GM19438 (cell line): Measurements from ENCODE around the gene SLX4IP.

ENCODE experiments used
- ATAC-seq: cut with Tn5 transposase; IDR thresholded peaks from one replicate; pipeline ENCODE4 v1.9.1; 2021; ENCODE audit warnings: low read depth; ENCODE audit not compliant: unreplicated experiment

Gene SLX4IP

DNA sequence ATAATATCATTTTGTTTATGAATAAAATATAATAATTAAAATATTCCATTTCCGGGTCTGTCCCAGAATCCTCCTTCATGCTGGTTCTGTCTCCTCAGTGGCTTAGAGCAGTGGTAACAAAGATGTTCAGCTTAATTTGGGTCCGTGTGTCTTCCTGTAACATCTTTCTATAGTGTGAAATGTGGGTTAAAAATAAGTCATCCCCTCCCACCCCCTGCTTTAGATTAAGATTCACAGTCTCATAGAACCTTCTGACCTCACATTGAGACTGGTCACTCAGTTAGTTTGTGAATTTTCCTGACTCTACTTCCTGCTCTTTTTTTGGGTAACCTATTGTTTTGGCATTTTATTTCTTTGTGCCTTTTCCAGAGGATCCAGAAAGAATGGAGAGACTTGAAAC, 55.2 kb downstream of the SLX4IP start:
- no peak for ATAC-seq

DNA sequence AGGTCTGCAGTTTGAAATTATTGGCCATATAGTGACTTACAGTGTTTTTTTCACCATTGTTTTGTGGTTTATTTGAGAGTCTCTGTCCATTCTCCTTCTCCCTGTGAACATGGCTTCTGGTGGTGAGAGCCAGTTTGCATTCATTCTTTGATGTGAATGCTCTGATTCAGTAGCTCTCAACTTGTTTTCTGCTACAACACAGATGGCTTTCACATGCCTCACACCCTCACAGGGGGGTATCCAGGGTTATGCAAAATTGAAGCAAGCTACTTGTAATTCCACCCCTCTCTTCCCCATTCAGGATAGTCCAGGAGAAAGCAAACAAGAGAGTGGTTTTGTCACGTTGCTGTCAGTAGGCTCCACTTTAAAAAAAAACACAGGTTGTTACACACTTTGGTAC, 55.6 kb downstream of the SLX4IP start:
- ATAC-seq = no peak

GRCh38 chr20:10492065-10492464, 57.0 kb downstream of the SLX4IP start:
- no peak for ATAC-seq

DNA sequence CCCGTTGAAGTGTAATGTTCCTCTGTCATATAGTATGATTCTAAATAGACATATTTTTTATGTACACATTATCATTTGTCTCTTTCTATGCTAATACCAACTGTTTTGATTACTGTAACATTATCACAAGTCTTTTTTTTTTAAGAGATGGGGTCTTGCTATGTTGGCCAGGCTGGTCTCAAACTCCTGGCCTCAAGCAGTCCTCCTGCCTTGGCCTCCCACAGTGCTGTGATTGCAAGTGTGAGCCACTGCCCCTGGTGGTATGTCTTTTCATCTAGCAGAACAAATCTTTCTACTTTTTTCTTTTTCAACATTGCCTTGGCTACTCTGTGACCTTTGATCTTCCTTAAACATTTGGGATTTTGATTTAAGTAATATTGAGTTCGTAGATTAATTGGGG, 57.7 kb downstream of the SLX4IP start:
- ATAC-seq = no peak

GRCh38 chr20:10495173-10495572, 60.1 kb downstream of the SLX4IP start:
- no peak for ATAC-seq

GRCh38 chr20:10496465-10496864, 61.4 kb downstream of the SLX4IP start:
- no peak for ATAC-seq

DNA sequence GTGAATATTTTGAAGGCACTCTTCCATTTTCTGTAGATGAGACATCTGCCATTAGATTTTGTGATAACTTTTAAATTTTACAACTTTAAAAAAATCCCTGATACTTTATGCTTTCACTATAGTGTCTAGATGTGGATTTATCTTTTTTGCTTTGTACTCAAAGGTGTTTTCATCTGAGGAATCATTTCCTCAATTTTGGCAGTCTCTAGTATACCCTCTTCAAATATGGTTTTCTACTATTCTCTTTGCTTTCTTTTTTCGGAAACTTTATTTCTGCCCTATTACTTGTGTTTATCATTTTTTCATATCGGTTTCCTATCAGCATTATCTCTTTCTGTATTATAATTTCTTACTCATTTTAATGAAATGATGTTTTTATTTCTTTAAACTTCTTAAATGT, 62.2 kb downstream of the SLX4IP start:
- no peak for ATAC-seq

DNA sequence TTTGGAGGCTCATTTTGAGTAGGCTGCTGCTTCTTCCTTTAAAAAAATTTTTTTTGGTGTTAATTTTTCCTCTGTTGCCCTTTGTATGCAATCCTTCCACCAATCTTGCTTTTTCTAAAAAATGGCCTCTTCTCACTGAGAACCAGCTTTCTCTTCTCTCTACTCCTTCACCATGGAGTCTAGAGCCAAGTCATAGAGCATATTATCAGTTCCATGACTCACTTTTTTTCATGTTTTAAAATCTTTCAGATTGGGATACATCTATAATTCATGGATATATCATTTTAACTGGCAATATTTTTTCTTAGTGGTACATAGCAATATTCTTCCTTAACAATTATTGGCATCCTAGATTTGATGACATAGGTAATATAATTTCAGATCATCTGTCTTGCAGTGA, 62.7 kb downstream of the SLX4IP start:
- no peak for ATAC-seq

DNA sequence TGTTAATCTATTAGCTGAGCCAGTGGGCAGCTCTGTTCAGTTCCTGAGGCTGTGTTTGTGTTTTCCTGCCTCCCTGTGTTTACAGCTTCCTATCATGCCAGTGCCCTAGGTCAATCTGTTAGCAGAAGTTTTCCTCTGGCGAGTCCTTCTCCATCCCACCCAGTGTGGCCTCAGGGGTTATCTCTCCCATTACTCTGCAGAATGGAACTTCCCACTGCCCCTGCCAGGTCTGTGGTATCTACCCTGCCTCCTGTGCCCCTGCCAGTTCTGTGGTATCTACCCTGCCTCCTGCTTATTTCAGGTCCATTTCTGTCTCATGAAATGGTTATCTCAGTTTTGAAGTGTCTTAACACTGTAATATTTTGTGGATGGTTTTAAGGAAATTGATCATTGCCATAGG, 63.1 kb downstream of the SLX4IP start:
- no peak for ATAC-seq

- no peak for ATAC-seq
Observed at GRCh38 chr20:10501402-10501801, 66.3 kb downstream of the SLX4IP start.

DNA sequence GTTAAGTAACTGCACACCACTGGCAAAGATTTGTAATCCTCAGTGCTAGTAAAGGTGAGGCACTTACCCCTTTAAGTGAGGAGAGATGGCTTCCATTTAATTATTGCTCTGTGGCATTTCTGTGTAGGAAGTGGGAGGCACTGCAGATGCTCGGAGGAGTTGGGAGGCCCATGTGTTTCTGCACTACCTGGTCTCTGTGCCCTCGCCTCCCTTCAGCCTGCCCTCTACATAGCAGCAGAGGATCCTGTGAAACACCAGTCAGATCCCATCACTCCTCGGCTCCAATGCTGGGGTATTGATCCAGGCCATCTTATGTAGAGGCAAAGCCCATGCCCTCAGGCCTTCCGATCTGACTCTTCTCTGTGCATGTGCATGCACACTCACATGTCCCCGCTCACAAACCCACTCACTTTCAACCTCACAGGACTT, 67.0 kb downstream of the SLX4IP start:
- ATAC-seq = no peak

GRCh38 chr20:10504608-10504993, 69.5 kb downstream of the SLX4IP start:
- ATAC-seq = no peak

- no peak for ATAC-seq
Observed at GRCh38 chr20:10504994-10505730, 70.1 kb downstream of the SLX4IP start.

DNA sequence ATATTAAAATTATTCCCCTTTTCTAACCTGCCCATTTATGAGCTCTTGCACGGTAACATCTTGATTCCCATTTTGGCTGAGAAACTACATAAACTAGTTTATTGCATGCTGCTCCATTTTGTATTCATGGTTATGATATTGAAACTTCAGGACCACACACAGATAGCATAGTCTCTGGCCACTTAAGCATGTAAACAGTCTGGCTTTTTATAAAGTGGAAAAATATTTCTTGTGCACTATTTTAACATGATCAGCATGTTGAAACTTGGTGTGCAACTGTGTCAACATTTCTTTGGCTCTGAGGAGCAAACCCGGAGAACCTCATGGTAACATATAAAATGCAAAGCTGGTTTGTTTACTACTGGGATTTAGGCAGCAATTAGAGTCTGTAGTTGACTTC, 70.7 kb downstream of the SLX4IP start:
- no peak for ATAC-seq

- ATAC-seq = no peak
Observed at GRCh38 chr20:10507052-10507451, 71.9 kb downstream of the SLX4IP start.

GRCh38 chr20:10508060-10508459, 73.0 kb downstream of the SLX4IP start:
- ATAC-seq = no peak

GRCh38 chr20:10508468-10509251, 73.6 kb downstream of the SLX4IP start:
- ATAC-seq = no peak

GRCh38 chr20:10509376-10509775, 74.3 kb downstream of the SLX4IP start:
- ATAC-seq = no peak

DNA sequence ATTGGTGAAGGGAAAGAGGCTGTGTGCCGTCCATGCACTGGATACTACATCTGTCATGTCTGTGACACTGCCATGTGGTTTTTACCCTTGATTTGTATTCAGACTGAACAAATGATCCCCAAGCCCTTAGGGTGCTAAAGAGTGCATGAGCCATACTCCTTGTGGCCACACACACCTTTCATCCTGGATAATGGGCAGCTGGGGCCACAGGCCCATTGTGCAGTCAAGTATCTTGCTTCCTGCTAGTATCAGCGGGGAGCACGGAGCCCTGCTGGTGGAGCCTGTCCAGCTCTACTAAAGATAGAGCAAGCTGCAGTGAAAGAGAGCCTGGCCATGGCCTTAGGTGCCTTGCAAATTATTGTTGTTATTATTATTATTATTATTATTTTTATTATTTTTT, 75.1 kb downstream of the SLX4IP start:
- ATAC-seq = no peak

DNA sequence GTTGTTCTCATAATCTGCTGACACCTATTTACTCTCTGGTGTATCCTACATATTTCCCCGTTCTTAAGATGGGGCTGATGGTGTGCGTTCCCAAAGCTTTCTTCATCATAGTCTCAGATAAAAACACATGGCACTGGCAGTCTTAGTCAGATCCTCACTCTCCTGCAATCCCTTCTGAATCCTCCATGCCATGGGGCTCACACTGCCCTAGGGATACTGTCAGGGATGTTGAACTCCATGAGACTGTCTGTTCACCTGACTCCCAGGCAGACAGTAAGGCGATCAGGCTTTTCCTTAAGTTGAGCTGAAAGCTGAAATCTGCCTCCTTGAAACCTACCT, 76.0 kb downstream of the SLX4IP start:
- no peak for ATAC-seq

DNA sequence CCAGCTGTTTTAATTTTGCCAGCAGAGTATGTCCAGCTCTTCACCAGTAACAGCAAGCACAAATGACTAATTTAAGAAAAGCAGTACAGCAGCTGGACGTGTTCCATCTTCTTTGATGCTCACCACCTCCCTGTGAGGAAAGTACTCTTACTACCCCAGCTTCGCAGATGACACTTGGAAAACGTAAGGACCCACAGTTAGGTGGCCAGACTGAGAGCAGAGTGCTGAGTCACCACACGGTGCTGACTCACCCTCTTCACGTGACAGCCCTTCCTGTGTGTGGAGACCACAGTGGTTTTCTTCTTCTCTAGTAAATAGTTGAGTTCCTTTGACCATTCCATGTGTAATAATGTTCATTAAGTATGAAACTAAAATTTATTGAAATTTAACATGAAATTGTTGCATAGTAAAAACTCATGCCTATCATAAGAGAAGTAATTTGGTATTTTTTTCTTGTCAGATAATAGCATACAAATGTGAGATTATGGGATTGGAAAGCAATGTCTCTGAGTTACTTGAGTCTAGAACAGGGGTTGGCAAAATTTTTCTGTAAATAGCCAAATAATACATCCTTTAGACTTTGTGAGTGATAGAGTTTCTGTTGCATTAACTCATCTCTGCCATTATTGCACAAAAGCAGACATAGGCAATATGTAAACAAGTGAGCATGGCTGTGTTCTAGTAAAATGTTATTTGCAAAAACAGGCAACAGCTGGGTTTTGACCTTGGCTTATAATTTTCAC, 76.6 kb downstream of the SLX4IP start:
- ATAC-seq = peak; percentile 98

GRCh38 chr20:10513061-10513460, 78.0 kb downstream of the SLX4IP start:
- ATAC-seq = no peak
